PFSK-1 (cell line): ENCODE measurements around the gene FOXN3.

Source experiments
- FOXP2 ChIP-seq: optimal IDR thresholded peaks from 2 replicates; pipeline ENCODE3; 2011; ENCODE audit warnings: borderline replicate concordance, control low read depth, inconsistent platforms; ENCODE audit not compliant: insufficient read depth; ENCODE audit errors: extremely low read length, extremely low read depth
- POLR2AphosphoS5 ChIP-seq: IDR thresholded peaks from 2 replicates; pipeline ENCODE4 v1.6.1; 2012; ENCODE audit warnings: low read depth, mild to moderate bottlenecking, control low read depth, low read length, moderate library complexity
- SIN3A ChIP-seq: IDR thresholded peaks from 2 replicates; pipeline ENCODE4 v1.6.1; 2012; ENCODE audit warnings: mild to moderate bottlenecking, low read length, moderate library complexity, borderline replicate concordance; ENCODE audit not compliant: insufficient read depth
- TAF1 ChIP-seq: IDR thresholded peaks from 2 replicates; pipeline ENCODE4 v1.6.1; 2012; ENCODE audit warnings: low read length, control low read depth, borderline replicate concordance; ENCODE audit not compliant: insufficient read depth
- TF ChIP-seq, protein P1 (sequence below), 2 experiments: IDR thresholded peaks; 2 replicates each; pipeline versions ENCODE4 v1.6.1 to v1.8.0; 2011 to 2012; ENCODE audit warnings: low read depth in 2 of 2, low read length in 2 of 2, control low read depth in 1 of 2, inconsistent platforms in 1 of 2, mild to moderate bottlenecking in 1 of 2, moderate library complexity in 1 of 2; ENCODE audit not compliant: insufficient read depth in 1 of 2

FOXN3 gene

DNA sequence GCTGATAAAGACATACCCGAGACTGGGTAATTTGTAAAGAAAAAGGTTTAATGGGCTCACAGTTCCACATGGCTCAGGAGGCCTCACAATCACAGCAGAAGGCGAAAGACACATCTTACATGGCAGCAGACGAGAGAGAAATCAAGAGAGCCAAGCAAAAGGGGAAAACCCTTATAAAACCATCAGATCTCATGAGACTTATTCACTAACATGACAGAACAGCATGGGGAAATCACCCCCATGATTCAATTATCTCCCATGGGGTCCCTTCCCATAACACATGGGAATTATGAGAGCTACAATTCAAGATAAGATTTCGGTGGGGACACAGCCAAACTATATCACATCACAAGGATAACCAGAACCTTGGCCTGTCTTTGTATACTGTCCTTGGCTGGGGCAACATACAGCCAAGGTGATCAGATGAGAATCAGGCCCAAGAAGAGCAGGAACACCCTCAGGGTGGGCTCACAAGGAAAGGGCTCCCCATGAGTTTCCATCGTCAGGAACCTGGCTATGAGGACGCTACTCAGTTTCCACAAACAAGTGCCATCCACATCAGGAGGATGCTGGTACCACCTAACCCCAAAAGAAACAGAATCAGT lies 152.7 kb downstream of the FOXN3 start:
- TF ChIP-seq, protein P1, sequence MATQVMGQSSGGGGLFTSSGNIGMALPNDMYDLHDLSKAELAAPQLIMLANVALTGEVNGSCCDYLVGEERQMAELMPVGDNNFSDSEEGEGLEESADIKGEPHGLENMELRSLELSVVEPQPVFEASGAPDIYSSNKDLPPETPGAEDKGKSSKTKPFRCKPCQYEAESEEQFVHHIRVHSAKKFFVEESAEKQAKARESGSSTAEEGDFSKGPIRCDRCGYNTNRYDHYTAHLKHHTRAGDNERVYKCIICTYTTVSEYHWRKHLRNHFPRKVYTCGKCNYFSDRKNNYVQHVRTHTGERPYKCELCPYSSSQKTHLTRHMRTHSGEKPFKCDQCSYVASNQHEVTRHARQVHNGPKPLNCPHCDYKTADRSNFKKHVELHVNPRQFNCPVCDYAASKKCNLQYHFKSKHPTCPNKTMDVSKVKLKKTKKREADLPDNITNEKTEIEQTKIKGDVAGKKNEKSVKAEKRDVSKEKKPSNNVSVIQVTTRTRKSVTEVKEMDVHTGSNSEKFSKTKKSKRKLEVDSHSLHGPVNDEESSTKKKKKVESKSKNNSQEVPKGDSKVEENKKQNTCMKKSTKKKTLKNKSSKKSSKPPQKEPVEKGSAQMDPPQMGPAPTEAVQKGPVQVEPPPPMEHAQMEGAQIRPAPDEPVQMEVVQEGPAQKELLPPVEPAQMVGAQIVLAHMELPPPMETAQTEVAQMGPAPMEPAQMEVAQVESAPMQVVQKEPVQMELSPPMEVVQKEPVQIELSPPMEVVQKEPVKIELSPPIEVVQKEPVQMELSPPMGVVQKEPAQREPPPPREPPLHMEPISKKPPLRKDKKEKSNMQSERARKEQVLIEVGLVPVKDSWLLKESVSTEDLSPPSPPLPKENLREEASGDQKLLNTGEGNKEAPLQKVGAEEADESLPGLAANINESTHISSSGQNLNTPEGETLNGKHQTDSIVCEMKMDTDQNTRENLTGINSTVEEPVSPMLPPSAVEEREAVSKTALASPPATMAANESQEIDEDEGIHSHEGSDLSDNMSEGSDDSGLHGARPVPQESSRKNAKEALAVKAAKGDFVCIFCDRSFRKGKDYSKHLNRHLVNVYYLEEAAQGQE (IDR thresholded peaks at IDR 0.05; ENCODE audit: insufficient read depth in 1 of 2, low read depth in 2 of 2, low read length in 2 of 2), result no peak
- no peak for TF ChIP-seq SIN3A
- no peak for TF ChIP-seq TAF1
- TF ChIP-seq POLR2AphosphoS5, result no peak
- TF ChIP-seq FOXP2, result no peak

GRCh38 chr14:89262041-89262440 lies 155.0 kb downstream of the FOXN3 start:
- TF ChIP-seq, protein P1 (IDR thresholded peaks at IDR 0.05; ENCODE audit: insufficient read depth in 1 of 2, low read depth in 2 of 2, low read length in 2 of 2), result no peak
- TF ChIP-seq TAF1 (no peak), SIN3A (no peak), FOXP2 (no peak), POLR2AphosphoS5 (no peak)

GRCh38 chr14:89260898-89261297 lies 156.1 kb downstream of the FOXN3 start:
- no peak for TF ChIP-seq FOXP2
- no peak for TF ChIP-seq TAF1
- no peak for TF ChIP-seq POLR2AphosphoS5
- TF ChIP-seq, protein P1 (IDR thresholded peaks at IDR 0.05; ENCODE audit: insufficient read depth in 1 of 2, low read depth in 2 of 2, low read length in 2 of 2), result no peak
- TF ChIP-seq SIN3A, result no peak

- TF ChIP-seq SIN3A (no peak), TAF1 (no peak), POLR2AphosphoS5 (no peak), FOXP2 (no peak)
- TF ChIP-seq, protein P1 (IDR thresholded peaks at IDR 0.05; ENCODE audit: insufficient read depth in 1 of 2, low read depth in 2 of 2, low read length in 2 of 2), result no peak
These were observed 157.0 kb downstream of the FOXN3 start for GRCh38 chr14:89259951-89260609.

- TF ChIP-seq FOXP2 (no peak), POLR2AphosphoS5 (no peak), TAF1 (no peak), SIN3A (no peak)
- TF ChIP-seq, protein P1 (IDR thresholded peaks at IDR 0.05; ENCODE audit: insufficient read depth in 1 of 2, low read depth in 2 of 2, low read length in 2 of 2), result no peak
These were observed 158.2 kb downstream of the FOXN3 start for GRCh38 chr14:89258728-89259273.
